ENCODE results near the gene MAN2A1. TPM values are rescaled to one million over a fixed set of nuclear protein-coding genes. Genes with fewer than 3 reads are reported as not detected.

The MAN2A1 gene
- polyA plus RNA-seq, 3 donors: 17.0 to 23.0 (median 20.1) TPM

- Histone ChIP-seq H3K4me2 (replicated peaks; ENCODE audit: extremely low read depth, low read length, poor library complexity, severe bottlenecking) (no peak overlapping the region), H3K27ac (ENCODE audit: low read depth in 1 of 2, low read length in 2 of 2) (no peak overlapping the region), H3K4me3 (replicated peaks in 1 of 3; ENCODE audit: low read depth in 2 of 3, low read length in 3 of 3) (no peak overlapping the region), H3K79me2 (ENCODE audit: insufficient read depth, low read length) (no peaks in the 10 kb centered on the region), H3K36me3 (replicated peaks in 1 of 2; ENCODE audit: control insufficient read depth in 1 of 2, insufficient read depth in 2 of 2, low read length in 2 of 2) (peaks cover 0 to 5% of the 10 kb centered on the region in 2 donors), H3K4me1 (ENCODE audit: control insufficient read depth in 1 of 2, insufficient read depth in 2 of 2, low read length in 2 of 2) (no peaks in the 10 kb centered on the region), H3K9ac (ENCODE audit: insufficient read depth, low read length, poor library complexity, severe bottlenecking) (no peak overlapping the region), H2AFZ (ENCODE audit: insufficient read depth, low read depth, low read length, poor library complexity, severe bottlenecking) (no peak overlapping the region), H4K20me1 (ENCODE audit: insufficient read depth, low read length) (no peaks in the 10 kb centered on the region), H3K27me3 (ENCODE audit: control insufficient read depth in 2 of 2, insufficient read depth in 2 of 2, low read length in 2 of 2) (no peaks in the 10 kb centered on the region), H3K9me3 (replicated peaks in 1 of 2; ENCODE audit: control insufficient read depth in 1 of 2, insufficient read depth in 1 of 2, low read length in 2 of 2) (no peaks in the 10 kb centered on the region)
- Mint-ChIP-seq H3K9me3 (peaks cover 0 to 5% (median 2%) of the 10 kb centered on the region in 7 donors), H3K27ac (no peak overlapping the region), H3K4me3 (no peak overlapping the region), H3K36me3 (peaks cover 9 to 13% of the 10 kb centered on the region in 2 donors), H3K27me3 (ENCODE audit: low read depth in 3 of 3) (peaks cover 0 to 2% (median 0%) of the 10 kb centered on the region in 3 donors), H3K4me1 (no peaks in the 10 kb centered on the region)
- WGBS (ENCODE audit: insufficient coverage): 80% methylated on average over 1 of the region's 4 CpGs
- DNase-seq: no peak
- intact Hi-C loops (cut with micrococcal nuclease): no loop called here
- TF ChIP-seq CTCF (IDR thresholded peaks at IDR 0.05): no peak
Observed at GRCh38 chr5:109873687-109874086, 184.0 kb downstream of the MAN2A1 start.

GRCh38 chr5:109874108-109874507, 184.4 kb downstream of the MAN2A1 start:
- Histone ChIP-seq H2AFZ (ENCODE audit: insufficient read depth, low read depth, low read length, poor library complexity, severe bottlenecking) (no peak overlapping the region), H3K4me1 (ENCODE audit: control insufficient read depth in 1 of 2, insufficient read depth in 2 of 2, low read length in 2 of 2) (no peaks in the 10 kb centered on the region), H3K4me3 (replicated peaks in 1 of 3; ENCODE audit: low read depth in 2 of 3, low read length in 3 of 3) (no peak overlapping the region), H3K4me2 (replicated peaks; ENCODE audit: extremely low read depth, low read length, poor library complexity, severe bottlenecking) (no peak overlapping the region), H3K9ac (ENCODE audit: insufficient read depth, low read length, poor library complexity, severe bottlenecking) (no peak overlapping the region), H3K27ac (ENCODE audit: low read depth in 1 of 2, low read length in 2 of 2) (no peak overlapping the region), H4K20me1 (ENCODE audit: insufficient read depth, low read length) (no peaks in the 10 kb centered on the region), H3K36me3 (replicated peaks in 1 of 2; ENCODE audit: control insufficient read depth in 1 of 2, insufficient read depth in 2 of 2, low read length in 2 of 2) (peaks cover 0 to under 1% of the 10 kb centered on the region in 2 donors), H3K27me3 (ENCODE audit: control insufficient read depth in 2 of 2, insufficient read depth in 2 of 2, low read length in 2 of 2) (no peaks in the 10 kb centered on the region), H3K9me3 (replicated peaks in 1 of 2; ENCODE audit: control insufficient read depth in 1 of 2, insufficient read depth in 1 of 2, low read length in 2 of 2) (no peaks in the 10 kb centered on the region), H3K79me2 (ENCODE audit: insufficient read depth, low read length) (no peaks in the 10 kb centered on the region)
- Mint-ChIP-seq H3K4me1 (no peaks in the 10 kb centered on the region), H3K27ac (no peak overlapping the region), H3K4me3 (no peak overlapping the region), H3K9me3 (peaks cover 0 to 5% (median 2%) of the 10 kb centered on the region in 7 donors), H3K36me3 (peaks cover 5 to 8% of the 10 kb centered on the region in 2 donors), H3K27me3 (ENCODE audit: low read depth in 3 of 3) (peaks cover 0 to 2% (median 0%) of the 10 kb centered on the region in 3 donors)
- 100% methylated on average over 1 of the region's 2 CpGs for WGBS (ENCODE audit: insufficient coverage)
- no peak for TF ChIP-seq CTCF (IDR thresholded peaks at IDR 0.05)
- DNase-seq: no peak
- intact Hi-C loops (cut with micrococcal nuclease): no loop called here
